CD4-positive, alpha-beta T cell (primary cell): ENCODE results near the gene ZNF609. TPM values are rescaled to one million over a fixed set of nuclear protein-coding genes. Genes with fewer than 3 reads are reported as not detected.

ENCODE experiments used
- ATAC-seq: fragments of 200-7000 bp; cut with Tn5 transposase; one replicate; pipeline ENCODE4 v1.10.0; 2022; ENCODE audit warnings: mild to moderate bottlenecking; ENCODE audit not compliant: poor library complexity
- CTCF ChIA-PET: fragments of 350-600 bp; sonication (Branson Sonifier 250); formaldehyde crosslinking; loops from one replicate; lab custom pipeline; 2021; ENCODE audit warnings: antibody characterized with exemption, inconsistent platforms; lab: Charles Lee
- POLR2A ChIA-PET: fragments of 350-600 bp; sonication (Branson Sonifier 250); formaldehyde crosslinking; loops from one replicate; lab custom pipeline; 2021; ENCODE audit warnings: antibody characterized with exemption, inconsistent platforms; lab: Charles Lee
- DNase-seq, 14 experiments: peaks; one replicate each; pipeline ENCODE4 v3.0.0-alpha.2; 2013 to 2020; ENCODE audit warnings: mixed read lengths in 2 of 14
- H3K27ac ChIP-seq, 2 donors: one replicate each; pipeline versions ENCODE4 v1.5.1 to v1.7.0; 2013; ENCODE audit warnings: low read length in 2 of 2, low read depth in 1 of 2, mild to moderate bottlenecking in 1 of 2
- H3K27me3 ChIP-seq, 2 experiments: 1 replicate in 1 of 2; 2 replicates in 1 of 2; pipeline versions ENCODE4 v1.6.1 to v1.7.0; 2013; ENCODE audit warnings: low read length in 2 of 2, control low read depth in 1 of 2, mild to moderate bottlenecking in 1 of 2, moderate library complexity in 1 of 2; ENCODE audit not compliant: insufficient read depth in 2 of 2, control insufficient read depth in 1 of 2
- H3K36me3 ChIP-seq: one replicate; pipeline ENCODE4 v1.6.1; 2013; ENCODE audit warnings: low read length, control low read depth; ENCODE audit not compliant: insufficient read depth
- H3K4me1 ChIP-seq: one replicate; pipeline ENCODE4 v1.6.1; 2013; ENCODE audit warnings: low read length, control low read depth; ENCODE audit not compliant: insufficient read depth
- H3K4me3 ChIP-seq: one replicate; pipeline ENCODE4 v1.5.1; 2013; ENCODE audit warnings: mild to moderate bottlenecking, low read length, moderate library complexity
- H3K9me3 ChIP-seq, 2 experiments: 1 replicate in 1 of 2; 2 replicates in 1 of 2; pipeline versions ENCODE4 v1.6.1 to v1.7.0; 2013; ENCODE audit warnings: low read length in 2 of 2, mild to moderate bottlenecking in 2 of 2, control low read depth in 1 of 2, moderate library complexity in 1 of 2; ENCODE audit not compliant: control insufficient read depth in 1 of 2, insufficient read depth in 1 of 2
- H3K27ac Mint-ChIP-seq: one replicate; pipeline ENCODE4 v1.8.0; 2020; ENCODE audit warnings: mixed read lengths
- H3K27me3 Mint-ChIP-seq: one replicate; pipeline ENCODE4 v1.8.0; 2021; ENCODE audit warnings: mixed read lengths
- H3K36me3 Mint-ChIP-seq: one replicate; pipeline ENCODE4 v1.8.0; 2021; ENCODE audit warnings: low read depth, mixed read lengths
- H3K4me1 Mint-ChIP-seq: one replicate; pipeline ENCODE4 v1.8.0; 2021; ENCODE audit warnings: low read depth, mixed read lengths
- H3K4me3 Mint-ChIP-seq: one replicate; pipeline ENCODE4 v1.8.0; 2020; ENCODE audit warnings: mild to moderate bottlenecking, mixed read lengths
- H3K9me3 Mint-ChIP-seq: one replicate; pipeline ENCODE4 v1.8.0; 2020; ENCODE audit warnings: mixed read lengths
- CTCF ChIP-seq: fragments of 200-600 bp; IDR thresholded peaks from one replicate; pipeline ENCODE4 v1.8.0; 2022; ENCODE audit warnings: antibody characterized with exemption, mild to moderate bottlenecking
- intact Hi-C, 2 experiments: fragments of 100-400 bp; cut with DNase I in 1 of 2; cut with micrococcal nuclease in 1 of 2; formaldehyde crosslinking; loops; one replicate each; pipeline versions ENCODE4 v1.15.1 to v1.9.0; 2023 to 2025; cut with DNase I, micrococcal nuclease
- total RNA-seq, 174 experiments: library from RNA in 2 of 174; stranded (reverse) in 2 of 174; gene quantifications; one replicate each; pipeline ENCODE4 v1.2.3 and lab custom pipeline; 2021 to 2026

The ZNF609 gene
- total RNA-seq, 2 experiments from 2014 or later = 62.4 to 65.3 TPM

GRCh38 chr15:64688770-64689169, 228.4 kb downstream of the ZNF609 start:
- no peaks in the 10 kb centered on the region for H3K27me3 Mint-ChIP-seq
- no peaks in the 10 kb centered on the region for H3K9me3 Mint-ChIP-seq
- no peak for TF ChIP-seq CTCF
- Histone ChIP-seq H3K4me3 (no peak overlapping the region), H3K36me3 (peaks cover 68% of the 10 kb centered on the region), H3K27ac (no peak overlapping the region), H3K9me3 (no peaks in the 10 kb centered on the region), H3K4me1 (peaks cover 7% of the 10 kb centered on the region), H3K27me3 (no peaks in the 10 kb centered on the region)
- H3K4me1 Mint-ChIP-seq = peaks cover 15% of the 10 kb centered on the region
- DNase-seq (no peak), ATAC-seq (no peak)
- POLR2A ChIA-PET = interaction anchor here (0.6 kb wide), 1 partner anchor 32 kb away, joined by 3 read pairs; no protein-coding TSS in a partner anchor
- no peak overlapping the region for H3K4me3 Mint-ChIP-seq
- intact Hi-C loops = loop anchor here (5.0 kb wide), 1 partner anchor 219 kb away; no protein-coding TSS in a partner anchor
- peak overlapping the region; percentile 65 for H3K27ac Mint-ChIP-seq
- H3K36me3 Mint-ChIP-seq = peaks cover 89% of the 10 kb centered on the region
- CTCF ChIA-PET = interaction anchor here (3.1 kb wide), 1 partner anchor 39 kb away, joined by 17 read pairs; no protein-coding TSS in a partner anchor

- ChIA-PET CTCF (interaction anchor here (3.1 kb wide), 1 partner anchor 38 kb away, joined by 17 read pairs; no protein-coding TSS in a partner anchor), POLR2A (no interaction called here)
- H3K36me3 Mint-ChIP-seq = peaks cover 81% of the 10 kb centered on the region
- peak overlapping the region; percentile 24 for H3K27ac Mint-ChIP-seq
- no peak overlapping the region for H3K27ac ChIP-seq
- H3K4me3 ChIP-seq = no peak overlapping the region
- no peaks in the 10 kb centered on the region for H3K27me3 Mint-ChIP-seq
- no peaks in the 10 kb centered on the region for H3K27me3 ChIP-seq
- H3K4me3 Mint-ChIP-seq = no peak overlapping the region
- no peaks in the 10 kb centered on the region for H3K9me3 Mint-ChIP-seq
- intact Hi-C loops = no loop called here
- H3K9me3 ChIP-seq = no peaks in the 10 kb centered on the region
- ATAC-seq (no peak), DNase-seq (no peak)
- no peak for TF ChIP-seq CTCF
- H3K4me1 ChIP-seq = peaks cover 7% of the 10 kb centered on the region
- peaks cover 18% of the 10 kb centered on the region for H3K4me1 Mint-ChIP-seq
- H3K36me3 ChIP-seq = peaks cover 59% of the 10 kb centered on the region
These were observed 229.6 kb downstream of the ZNF609 start for GRCh38 chr15:64690008-64690407.

GRCh38 chr15:64690578-64691296, 230.4 kb downstream of the ZNF609 start:
- H3K4me3 ChIP-seq = no peak overlapping the region
- H3K27me3 Mint-ChIP-seq = no peaks in the 10 kb centered on the region
- peaks cover 7% of the 10 kb centered on the region for H3K4me1 ChIP-seq
- H3K9me3 ChIP-seq = no peaks in the 10 kb centered on the region
- H3K4me3 Mint-ChIP-seq = no peak overlapping the region
- no peaks in the 10 kb centered on the region for H3K27me3 ChIP-seq
- DNase-seq = no peak
- ChIA-PET POLR2A (no interaction called here), CTCF (interaction anchor here (3.1 kb wide), 1 partner anchor 37 kb away, joined by 17 read pairs; no protein-coding TSS in a partner anchor)
- intact Hi-C loops = no loop called here
- TF ChIP-seq CTCF = no peak
- no peak overlapping the region for H3K27ac ChIP-seq
- H3K4me1 Mint-ChIP-seq = peaks cover 23% of the 10 kb centered on the region
- no peak for ATAC-seq
- H3K36me3 ChIP-seq = peaks cover 62% of the 10 kb centered on the region
- H3K36me3 Mint-ChIP-seq = peaks cover 81% of the 10 kb centered on the region
- H3K9me3 Mint-ChIP-seq = no peaks in the 10 kb centered on the region
- H3K27ac Mint-ChIP-seq = peak overlapping the region; percentile 25
